Neural cell (in vitro differentiated cells): ENCODE measurements around the gene ADAMTS15. TPM values are rescaled to one million over a fixed set of nuclear protein-coding genes. Genes with fewer than 3 reads are reported as not detected.

Source experiments
- H2AFZ ChIP-seq: fragments of 200-600, 300-800 bp; sonication (generic), shearing (Covaris generic); 2 replicates; pipeline ENCODE4 v1.6.0; 2014; ENCODE audit warnings: low read depth, mild to moderate bottlenecking, antibody characterized with exemption, low read length, moderate library complexity
- H3F3A ChIP-seq: fragments of 200-600 bp; shearing (Covaris generic); 2 replicates; pipeline ENCODE4 v1.6.1; 2016; ENCODE audit warnings: mild to moderate bottlenecking, moderate library complexity, mixed read lengths, antibody characterized with exemption, low read length; ENCODE audit not compliant: insufficient read depth, poor library complexity, severe bottlenecking
- H3K27ac ChIP-seq: fragments of 200-600, 300-800 bp; sonication (generic), shearing (Covaris generic); 2 replicates; pipeline ENCODE4 v1.5.1; 2014; ENCODE audit warnings: mild to moderate bottlenecking, low read length, moderate library complexity
- H3K27me3 ChIP-seq: fragments of 300-800, 200-600 bp; sonication (generic), shearing (Covaris generic); 2 replicates; pipeline ENCODE4 v1.6.0; 2014; ENCODE audit warnings: mild to moderate bottlenecking, low read depth, low read length, moderate library complexity; ENCODE audit not compliant: insufficient read depth
- H3K36me3 ChIP-seq: fragments of 300-800, 200-600 bp; sonication (generic), shearing (Covaris generic); 2 replicates; pipeline ENCODE4 v1.5.1; 2014; ENCODE audit warnings: mild to moderate bottlenecking, antibody characterized with exemption, low read length, moderate library complexity; ENCODE audit not compliant: insufficient read depth
- H3K4me2 ChIP-seq: fragments of 300-800, 200-600 bp; sonication (generic), shearing (Covaris generic); 2 replicates; pipeline ENCODE4 v1.6.0; 2014; ENCODE audit warnings: mild to moderate bottlenecking, low read length
- H3K4me3 ChIP-seq: fragments of 300-800, 200-600 bp; sonication (generic), shearing (Covaris generic); 2 replicates; pipeline ENCODE4 v1.5.1; 2014; ENCODE audit warnings: mild to moderate bottlenecking, low read length, moderate library complexity
- H3K79me2 ChIP-seq: fragments of 200-600 bp; shearing (Covaris generic); replicated peaks from 2 replicates; pipeline ENCODE4 v1.6.0; 2014; ENCODE audit warnings: mild to moderate bottlenecking, low read length, moderate library complexity; ENCODE audit not compliant: insufficient read depth
- H3K9ac ChIP-seq: fragments of 300-800, 200-600 bp; sonication (generic), shearing (Covaris generic); 2 replicates; pipeline ENCODE4 v1.6.1; 2016; ENCODE audit warnings: mild to moderate bottlenecking, low read length, mixed read lengths
- H3K9me2 ChIP-seq: fragments of 200-600 bp; shearing (Covaris generic); 2 replicates; pipeline ENCODE4 v1.6.1; 2016; ENCODE audit warnings: mild to moderate bottlenecking, low read length, mixed read lengths; ENCODE audit not compliant: insufficient read depth
- H3K9me3 ChIP-seq: fragments of 200-600, 300-800 bp; sonication (generic), shearing (Covaris generic); 2 replicates; pipeline ENCODE4 v1.6.1; 2016; ENCODE audit warnings: mild to moderate bottlenecking, mixed run types, low read length, moderate library complexity, mixed read lengths
- H4K20me1 ChIP-seq: fragments of 200-600 bp; shearing (Covaris generic); 2 replicates; pipeline ENCODE4 v1.6.1; 2016; ENCODE audit warnings: mild to moderate bottlenecking, mixed run types; ENCODE audit not compliant: insufficient read depth
- EP300 ChIP-seq: fragments of 450-650 bp; conservative IDR thresholded peaks from 2 replicates; pipeline ENCODE4 v1.6.1; 2014; ENCODE audit warnings: antibody characterized with exemption, mild to moderate bottlenecking, moderate library complexity; ENCODE audit not compliant: poor library complexity, severe bottlenecking
- EZH2 ChIP-seq: fragments of 200-600, 300-800 bp; shearing (Covaris generic), sonication (generic); IDR thresholded peaks from 2 replicates; pipeline ENCODE4 v1.6.1; 2014; ENCODE audit warnings: antibody characterized with exemption, low read length, borderline replicate concordance, mild to moderate bottlenecking; ENCODE audit not compliant: insufficient read depth, poor library complexity, severe bottlenecking
- MXI1 ChIP-seq: fragments of 450-650 bp; conservative IDR thresholded peaks from 2 replicates; pipeline ENCODE4 v1.6.1; 2014; ENCODE audit warnings: antibody characterized with exemption, mild to moderate bottlenecking; ENCODE audit not compliant: poor library complexity, severe bottlenecking
- POLR2AphosphoS5 ChIP-seq: IDR thresholded peaks from 2 replicates; pipeline ENCODE4 v1.6.1; 2012
- RAD21 ChIP-seq: fragments of 450-650 bp; conservative IDR thresholded peaks from 2 replicates; pipeline ENCODE4 v1.6.1; 2014; ENCODE audit warnings: antibody characterized with exemption, mild to moderate bottlenecking, moderate library complexity
- SMC3 ChIP-seq: fragments of 450-650 bp; conservative IDR thresholded peaks from 2 replicates; pipeline ENCODE4 v1.6.1; 2014; ENCODE audit warnings: antibody characterized with exemption, mild to moderate bottlenecking, moderate library complexity; ENCODE audit not compliant: poor library complexity
- TAF1 ChIP-seq: IDR thresholded peaks from 2 replicates; pipeline ENCODE4 v1.6.1; 2012; ENCODE audit warnings: low read depth
- polyA plus RNA-seq: library from polyadenylated mRNA; depleted of rRNA; stranded (reverse); fragments of >200 nt; gene quantifications from 2 replicates; pipeline ENCODE4 v1.2.3, GENCODE V29; 2014
- TF ChIP-seq, protein P1 (sequence below): IDR thresholded peaks from 2 replicates; pipeline ENCODE4 v1.6.1; 2012; ENCODE audit warnings: borderline replicate concordance
- TF ChIP-seq, protein P2 (sequence below): fragments of 450-650 bp; IDR thresholded peaks from 2 replicates; pipeline ENCODE4 v1.5.1; 2014; ENCODE audit warnings: antibody characterized with exemption, mild to moderate bottlenecking, moderate library complexity; ENCODE audit not compliant: poor library complexity, severe bottlenecking

ADAMTS15 gene
- polyA plus RNA-seq, 1 donor from 2014 or later: 1.1 TPM

DNA sequence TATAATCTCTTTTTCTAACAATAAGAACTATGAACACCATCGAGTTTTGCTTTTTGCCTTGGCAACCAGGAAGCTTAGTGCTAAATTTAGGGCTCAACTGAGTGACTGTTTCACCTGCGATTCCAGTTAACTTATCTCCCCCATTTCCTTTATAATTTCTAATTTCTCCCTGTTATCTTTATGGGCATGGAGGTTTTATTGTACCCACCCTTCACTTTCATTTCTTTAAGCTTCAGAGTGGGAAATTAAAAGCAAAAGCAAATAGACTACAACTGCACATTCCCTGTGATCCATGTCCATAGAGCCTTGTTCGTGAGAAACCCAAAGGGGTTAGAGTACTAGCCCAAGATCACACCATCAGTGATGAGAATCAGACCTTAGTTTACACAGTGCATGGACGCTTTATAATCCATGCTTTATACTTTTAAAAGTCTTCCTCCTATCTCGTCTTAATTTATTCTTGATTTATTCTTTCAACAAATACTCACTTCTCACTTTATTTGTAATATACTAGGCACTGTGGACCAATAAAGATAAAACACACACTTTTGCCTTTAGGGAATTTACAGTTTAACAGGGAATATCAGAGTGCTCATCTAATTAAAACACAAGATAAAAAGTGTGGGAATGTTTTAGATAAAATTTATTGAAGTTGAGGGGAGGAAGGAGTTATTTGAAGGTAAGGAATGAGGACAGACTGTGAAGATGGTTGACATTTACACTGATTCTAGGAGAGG is 40.6 kb downstream of the ADAMTS15 start:
- Histone ChIP-seq H3F3A (no peaks in the 10 kb centered on the region), H3K79me2 (no peaks in the 10 kb centered on the region), H3K4me3 (no peak overlapping the region), H2AFZ (no peak overlapping the region), H3K36me3 (no peaks in the 10 kb centered on the region), H3K27ac (no peak overlapping the region), H3K9ac (no peak overlapping the region), H4K20me1 (no peaks in the 10 kb centered on the region), H3K4me2 (no peak overlapping the region), H3K27me3 (no peaks in the 10 kb centered on the region), H3K9me3 (no peaks in the 10 kb centered on the region), H3K9me2 (no peaks in the 10 kb centered on the region)
- no peak for TF ChIP-seq MXI1
- no peak for TF ChIP-seq RAD21
- TF ChIP-seq TAF1: no peak
- no peak for TF ChIP-seq POLR2AphosphoS5
- no peak for TF ChIP-seq SMC3
- TF ChIP-seq, protein P1, sequence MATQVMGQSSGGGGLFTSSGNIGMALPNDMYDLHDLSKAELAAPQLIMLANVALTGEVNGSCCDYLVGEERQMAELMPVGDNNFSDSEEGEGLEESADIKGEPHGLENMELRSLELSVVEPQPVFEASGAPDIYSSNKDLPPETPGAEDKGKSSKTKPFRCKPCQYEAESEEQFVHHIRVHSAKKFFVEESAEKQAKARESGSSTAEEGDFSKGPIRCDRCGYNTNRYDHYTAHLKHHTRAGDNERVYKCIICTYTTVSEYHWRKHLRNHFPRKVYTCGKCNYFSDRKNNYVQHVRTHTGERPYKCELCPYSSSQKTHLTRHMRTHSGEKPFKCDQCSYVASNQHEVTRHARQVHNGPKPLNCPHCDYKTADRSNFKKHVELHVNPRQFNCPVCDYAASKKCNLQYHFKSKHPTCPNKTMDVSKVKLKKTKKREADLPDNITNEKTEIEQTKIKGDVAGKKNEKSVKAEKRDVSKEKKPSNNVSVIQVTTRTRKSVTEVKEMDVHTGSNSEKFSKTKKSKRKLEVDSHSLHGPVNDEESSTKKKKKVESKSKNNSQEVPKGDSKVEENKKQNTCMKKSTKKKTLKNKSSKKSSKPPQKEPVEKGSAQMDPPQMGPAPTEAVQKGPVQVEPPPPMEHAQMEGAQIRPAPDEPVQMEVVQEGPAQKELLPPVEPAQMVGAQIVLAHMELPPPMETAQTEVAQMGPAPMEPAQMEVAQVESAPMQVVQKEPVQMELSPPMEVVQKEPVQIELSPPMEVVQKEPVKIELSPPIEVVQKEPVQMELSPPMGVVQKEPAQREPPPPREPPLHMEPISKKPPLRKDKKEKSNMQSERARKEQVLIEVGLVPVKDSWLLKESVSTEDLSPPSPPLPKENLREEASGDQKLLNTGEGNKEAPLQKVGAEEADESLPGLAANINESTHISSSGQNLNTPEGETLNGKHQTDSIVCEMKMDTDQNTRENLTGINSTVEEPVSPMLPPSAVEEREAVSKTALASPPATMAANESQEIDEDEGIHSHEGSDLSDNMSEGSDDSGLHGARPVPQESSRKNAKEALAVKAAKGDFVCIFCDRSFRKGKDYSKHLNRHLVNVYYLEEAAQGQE: no peak
- TF ChIP-seq, protein P2, sequence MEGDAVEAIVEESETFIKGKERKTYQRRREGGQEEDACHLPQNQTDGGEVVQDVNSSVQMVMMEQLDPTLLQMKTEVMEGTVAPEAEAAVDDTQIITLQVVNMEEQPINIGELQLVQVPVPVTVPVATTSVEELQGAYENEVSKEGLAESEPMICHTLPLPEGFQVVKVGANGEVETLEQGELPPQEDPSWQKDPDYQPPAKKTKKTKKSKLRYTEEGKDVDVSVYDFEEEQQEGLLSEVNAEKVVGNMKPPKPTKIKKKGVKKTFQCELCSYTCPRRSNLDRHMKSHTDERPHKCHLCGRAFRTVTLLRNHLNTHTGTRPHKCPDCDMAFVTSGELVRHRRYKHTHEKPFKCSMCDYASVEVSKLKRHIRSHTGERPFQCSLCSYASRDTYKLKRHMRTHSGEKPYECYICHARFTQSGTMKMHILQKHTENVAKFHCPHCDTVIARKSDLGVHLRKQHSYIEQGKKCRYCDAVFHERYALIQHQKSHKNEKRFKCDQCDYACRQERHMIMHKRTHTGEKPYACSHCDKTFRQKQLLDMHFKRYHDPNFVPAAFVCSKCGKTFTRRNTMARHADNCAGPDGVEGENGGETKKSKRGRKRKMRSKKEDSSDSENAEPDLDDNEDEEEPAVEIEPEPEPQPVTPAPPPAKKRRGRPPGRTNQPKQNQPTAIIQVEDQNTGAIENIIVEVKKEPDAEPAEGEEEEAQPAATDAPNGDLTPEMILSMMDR: no peak
- no peak for TF ChIP-seq EP300
- TF ChIP-seq EZH2: no peak

DNA sequence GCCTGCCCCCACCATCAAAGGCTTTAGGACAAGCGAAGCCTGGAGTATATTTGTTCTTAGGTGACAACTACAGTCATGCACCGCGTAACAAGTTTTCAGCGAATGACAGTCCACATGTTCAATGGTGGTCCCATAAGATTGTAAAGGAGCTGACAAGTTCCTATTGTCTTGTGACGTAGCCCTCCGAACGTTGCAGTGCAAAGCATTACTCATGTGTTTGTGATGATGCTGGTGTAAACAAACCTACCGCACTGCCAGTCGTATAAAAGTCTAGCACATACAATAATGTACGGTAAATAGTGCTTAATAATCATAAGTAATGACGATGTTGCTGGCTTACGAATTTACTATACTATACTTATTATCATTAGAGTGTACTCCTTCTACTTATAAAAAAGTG is 41.3 kb downstream of the ADAMTS15 start:
- Histone ChIP-seq H3K9me2 (no peaks in the 10 kb centered on the region), H4K20me1 (no peaks in the 10 kb centered on the region), H2AFZ (no peak overlapping the region), H3K9me3 (no peaks in the 10 kb centered on the region), H3K79me2 (no peaks in the 10 kb centered on the region), H3K4me2 (no peak overlapping the region), H3K36me3 (no peaks in the 10 kb centered on the region), H3K27ac (no peak overlapping the region), H3F3A (no peaks in the 10 kb centered on the region), H3K4me3 (no peak overlapping the region), H3K27me3 (no peaks in the 10 kb centered on the region), H3K9ac (no peak overlapping the region)
- no peak for TF ChIP-seq SMC3
- TF ChIP-seq, protein P2: no peak
- TF ChIP-seq RAD21: no peak
- no peak for TF ChIP-seq MXI1
- TF ChIP-seq TAF1: no peak
- no peak for TF ChIP-seq EZH2
- TF ChIP-seq EP300: no peak
- TF ChIP-seq, protein P1: no peak
- no peak for TF ChIP-seq POLR2AphosphoS5
